GM13977 (cell line): ENCODE measurements around the gene VENTX.

Source experiments
- DNase-seq: peaks from one replicate; pipeline ENCODE4 v3.0.0; 2012; ENCODE audit warnings: low spot score
- in situ Hi-C: fragments of 300-500 bp; cut with MboI; formaldehyde crosslinking; loops from one replicate; pipeline ENCODE4 v1.12.0; 2022; ENCODE audit warnings: low sequenced_read_pairs, low pct_unique_long_range_greater_than_20kb, mixed read lengths, inconsistent platforms; ENCODE audit not compliant: unreplicated experiment
- TF ChIP-seq, protein P1 (sequence below): IDR thresholded peaks from 2 replicates; pipeline ENCODE4 v1.5.1; 2012; ENCODE audit warnings: mild to moderate bottlenecking, control low read depth; ENCODE audit not compliant: insufficient read depth; ENCODE audit errors: extremely low read depth, missing control alignments

The VENTX gene

DNA sequence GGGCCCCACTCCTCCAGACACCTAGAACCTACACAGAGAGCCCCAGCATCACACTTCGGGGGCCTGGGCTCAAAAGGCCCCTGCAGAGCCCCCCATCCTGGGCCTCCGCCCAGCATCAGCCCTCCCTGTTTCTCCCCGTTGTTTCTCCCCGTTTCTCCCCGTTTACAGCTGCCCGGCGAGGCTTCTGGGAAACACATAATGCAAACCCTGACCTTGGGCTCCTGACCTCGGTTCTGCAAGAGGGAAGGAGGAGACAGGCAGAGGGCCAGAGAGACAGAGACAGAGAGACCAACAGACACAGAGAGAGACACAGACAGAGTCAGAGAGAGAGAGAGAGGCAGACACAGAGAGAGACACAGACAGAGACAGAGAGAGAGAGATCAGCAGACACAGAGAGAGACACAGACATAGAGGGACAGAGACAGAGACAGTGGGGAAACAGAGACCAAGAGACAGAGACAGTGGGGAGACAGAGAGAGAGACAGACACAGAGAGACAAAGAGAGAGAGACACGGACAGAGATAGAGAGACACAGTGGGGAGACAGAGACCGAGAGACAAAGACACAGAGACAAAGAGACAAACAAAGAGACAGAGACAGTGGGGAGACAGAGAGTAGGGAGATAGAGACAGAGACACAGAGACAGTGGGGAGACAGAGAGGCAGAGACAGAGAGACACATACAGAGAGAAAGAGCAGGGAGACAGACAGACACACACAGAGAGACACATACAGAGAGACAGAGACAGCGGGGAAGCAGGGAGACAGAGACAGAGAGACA lies 12.5 kb downstream of the VENTX start:
- TF ChIP-seq, protein P1, sequence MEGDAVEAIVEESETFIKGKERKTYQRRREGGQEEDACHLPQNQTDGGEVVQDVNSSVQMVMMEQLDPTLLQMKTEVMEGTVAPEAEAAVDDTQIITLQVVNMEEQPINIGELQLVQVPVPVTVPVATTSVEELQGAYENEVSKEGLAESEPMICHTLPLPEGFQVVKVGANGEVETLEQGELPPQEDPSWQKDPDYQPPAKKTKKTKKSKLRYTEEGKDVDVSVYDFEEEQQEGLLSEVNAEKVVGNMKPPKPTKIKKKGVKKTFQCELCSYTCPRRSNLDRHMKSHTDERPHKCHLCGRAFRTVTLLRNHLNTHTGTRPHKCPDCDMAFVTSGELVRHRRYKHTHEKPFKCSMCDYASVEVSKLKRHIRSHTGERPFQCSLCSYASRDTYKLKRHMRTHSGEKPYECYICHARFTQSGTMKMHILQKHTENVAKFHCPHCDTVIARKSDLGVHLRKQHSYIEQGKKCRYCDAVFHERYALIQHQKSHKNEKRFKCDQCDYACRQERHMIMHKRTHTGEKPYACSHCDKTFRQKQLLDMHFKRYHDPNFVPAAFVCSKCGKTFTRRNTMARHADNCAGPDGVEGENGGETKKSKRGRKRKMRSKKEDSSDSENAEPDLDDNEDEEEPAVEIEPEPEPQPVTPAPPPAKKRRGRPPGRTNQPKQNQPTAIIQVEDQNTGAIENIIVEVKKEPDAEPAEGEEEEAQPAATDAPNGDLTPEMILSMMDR = no peak
- DNase-seq = no peak
- in situ Hi-C loops = no loop called here

DNA sequence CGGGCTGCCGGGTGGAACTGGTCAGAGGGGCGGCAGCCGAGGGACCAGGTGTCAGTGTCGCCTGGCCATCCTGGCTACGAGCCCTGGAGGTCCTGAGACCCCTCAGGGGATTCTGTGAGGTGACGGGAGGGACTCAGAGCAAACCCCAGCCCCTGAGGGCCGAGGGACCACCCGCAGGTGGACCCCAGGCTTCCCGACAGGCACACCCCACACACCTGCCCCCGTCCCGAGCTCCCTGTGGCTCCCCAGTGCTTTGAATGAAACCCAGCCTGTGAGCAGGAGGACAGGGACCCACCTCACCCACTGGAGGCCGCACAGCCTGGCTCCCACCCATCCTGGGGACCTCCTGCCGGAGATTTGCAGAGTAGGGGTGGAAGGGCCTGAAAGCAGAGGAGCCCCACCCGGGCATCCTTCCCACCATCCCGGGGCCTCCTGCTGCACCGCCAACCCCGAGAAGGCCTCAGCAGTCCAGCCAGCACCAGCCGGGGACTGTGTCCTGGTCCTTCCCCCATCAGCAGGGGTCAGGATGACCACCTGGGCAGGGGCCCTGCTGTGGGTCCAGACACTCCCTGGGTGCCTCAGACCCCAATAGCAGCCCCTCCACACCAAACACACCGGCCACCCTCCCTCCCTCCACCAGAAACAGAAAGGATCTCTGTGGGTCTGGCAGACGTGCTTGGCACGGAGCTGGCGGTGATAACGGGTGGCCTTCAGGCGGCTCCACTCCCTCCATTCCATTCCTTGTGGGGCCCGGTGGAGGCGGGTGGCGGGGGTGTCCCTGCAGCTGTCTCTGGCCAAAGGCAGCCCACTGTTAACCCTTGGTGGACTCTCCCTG lies 13.9 kb downstream of the VENTX start:
- TF ChIP-seq, protein P1 = no peak
- no peak for DNase-seq
- in situ Hi-C loops = no loop called here

DNA sequence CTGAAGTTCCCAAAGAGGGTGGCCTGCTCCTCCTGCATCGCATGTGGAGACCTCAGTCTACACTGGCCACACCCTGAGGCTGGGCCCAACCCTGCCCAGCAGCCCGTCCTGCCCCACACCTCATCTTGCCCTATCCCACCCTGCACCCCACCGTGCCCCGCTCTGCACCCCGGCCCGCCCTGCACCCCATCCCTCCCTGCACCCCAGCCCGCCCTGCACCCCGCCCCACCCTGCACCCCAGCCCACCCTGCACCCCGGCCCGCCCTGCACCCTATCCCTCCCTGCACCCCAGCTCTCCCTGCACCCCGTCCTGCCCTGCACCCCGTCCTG lies 14.5 kb downstream of the VENTX start:
- in situ Hi-C loops = no loop called here
- TF ChIP-seq, protein P1 = no peak
- no peak for DNase-seq

DNA sequence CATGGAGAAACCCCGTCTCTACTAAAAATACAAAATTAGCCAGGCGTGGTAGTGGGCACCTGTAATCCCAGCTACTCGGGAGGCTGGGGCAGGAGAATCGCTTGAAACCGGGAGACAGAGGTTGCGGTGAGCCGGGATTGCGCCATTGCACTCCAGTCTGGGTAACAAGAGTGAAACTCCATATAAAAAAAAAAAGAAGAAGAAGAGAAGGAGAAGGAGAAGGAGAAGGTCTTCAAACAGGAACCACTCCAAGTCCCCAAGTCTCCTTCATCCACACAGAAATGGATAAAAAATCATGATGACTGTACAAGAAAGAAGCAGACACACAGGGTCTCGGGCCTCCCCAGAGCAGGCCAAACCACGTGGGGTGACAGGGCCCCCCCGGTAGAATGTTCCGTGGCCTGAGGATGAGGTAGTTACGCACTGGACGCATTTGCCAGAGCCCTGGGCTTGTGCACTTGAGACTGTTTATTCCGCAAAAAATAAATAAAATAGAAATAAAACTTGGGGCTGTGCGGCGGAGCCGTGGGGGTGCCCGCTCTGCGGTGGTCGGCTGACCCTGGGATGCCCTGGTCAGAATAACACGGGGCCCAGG lies 15.8 kb downstream of the VENTX start:
- in situ Hi-C loops = no loop called here
- DNase-seq = no peak
- TF ChIP-seq, protein P1 = no peak

DNA sequence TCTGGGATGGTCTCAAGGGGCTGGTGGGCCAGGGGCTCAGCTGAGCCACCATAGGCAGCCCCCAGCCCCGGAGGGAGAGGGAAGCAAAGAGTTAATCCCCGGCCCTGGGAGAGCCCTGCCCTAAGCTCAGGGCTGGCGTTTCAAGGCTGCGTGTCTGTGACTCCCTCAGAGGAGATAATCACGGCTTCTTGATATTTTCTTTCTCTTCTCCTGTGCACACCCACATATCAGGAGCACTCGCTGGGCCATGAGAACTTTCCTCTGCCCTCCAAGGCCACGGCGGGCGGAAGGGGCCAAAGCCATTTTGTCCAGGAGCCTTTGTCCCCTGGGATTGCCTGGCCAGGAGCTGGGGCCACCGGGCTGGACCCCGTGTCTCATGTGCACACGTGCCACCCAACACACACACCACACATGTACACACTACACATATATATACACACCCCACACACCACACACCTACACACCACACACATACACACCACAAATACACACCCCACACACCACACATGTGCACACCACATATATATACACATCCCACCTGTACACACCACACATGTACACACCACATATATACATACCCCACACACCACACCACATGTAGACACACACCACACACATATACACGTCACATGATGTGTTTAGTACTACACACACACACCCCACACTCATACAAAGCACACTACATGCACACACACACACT lies 16.9 kb downstream of the VENTX start:
- no peak for DNase-seq
- in situ Hi-C loops = no loop called here
- TF ChIP-seq, protein P1 = no peak

DNA sequence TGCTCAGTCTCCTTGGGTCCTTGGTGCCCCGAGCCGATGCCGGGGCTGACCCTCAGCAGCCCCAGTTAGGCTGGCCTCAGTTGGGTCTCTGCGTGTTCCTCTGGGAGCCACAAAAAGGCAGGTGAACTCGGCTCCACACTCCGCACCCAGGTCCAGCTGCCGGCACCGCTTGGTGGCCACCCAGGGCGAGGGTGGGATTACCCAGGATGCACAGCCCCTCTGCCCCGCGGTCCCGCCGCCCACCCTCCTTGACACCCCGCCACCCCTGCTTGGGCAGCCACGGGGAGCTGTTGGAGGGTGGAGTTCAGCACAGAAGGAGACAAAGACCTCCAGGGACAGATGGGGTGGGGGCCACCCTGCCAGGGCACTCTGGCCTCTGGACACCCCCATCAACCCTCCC lies 17.7 kb downstream of the VENTX start:
- DNase-seq = no peak
- in situ Hi-C loops = no loop called here
- TF ChIP-seq, protein P1 = no peak
